ENCODE measurements around the gene MAML3. TPM values are rescaled to one million over a fixed set of nuclear protein-coding genes. Genes with fewer than 3 reads are reported as not detected.
A peak's percentile ranks its signal among the peaks of the same experiment; 100 is the strongest.

The MAML3 gene
- total RNA-seq, 6 donors from 2014 or later: 9.6 to 31.4 (median 14.5) TPM

- Histone ChIP-seq H3K36me3 (no peaks in the 10 kb centered on the region), H3K4me3 (no peak overlapping the region), H3K9me3 (no peaks in the 10 kb centered on the region), H3K27me3 (no peaks in the 10 kb centered on the region), H3K27ac (no peak overlapping the region), H3K4me1 (peaks cover 15 to 27% (median 23%) of the 10 kb centered on the region in 4 donors)
- TF ChIP-seq CTCF (IDR thresholded peaks at IDR 0.05) (peak in 5 of 6 experiments; percentile 28 to 63 (median 33)), POLR2A (IDR thresholded peaks at IDR 0.05) (no peak)
- peak in 1 of 2 donors; percentile 45 for ATAC-seq (ENCODE audit: low FRiP score in 2 of 2)
- peak in 1 of 2 donors; percentile 67 for DNase-seq
- WGBS, 2 donors: 49 to 56% methylated on average over 3 of the region's 3 CpGs
Measured at GRCh38 chr4:140052050-140052449, 101.9 kb downstream of the MAML3 start.

GRCh38 chr4:140049849-140050637, 103.9 kb downstream of the MAML3 start:
- H3K27me3 ChIP-seq: no peaks in the 10 kb centered on the region
- DNase-seq (no peak), ATAC-seq (ENCODE audit: low FRiP score in 2 of 2) (no peak)
- peaks cover 11 to 43% (median 30%) of the 10 kb centered on the region in 4 donors for H3K4me1 ChIP-seq
- no peaks in the 10 kb centered on the region for H3K36me3 ChIP-seq
- WGBS, 2 donors: 72 to 77% methylated on average over 8 of the region's 8 CpGs
- H3K27ac ChIP-seq: peak overlapping the region in 3 of 4 donors; percentile 36 to 75 (median 70)
- peak overlapping the region in 3 of 4 donors; percentile 19 to 44 (median 24) for H3K4me3 ChIP-seq
- TF ChIP-seq CTCF (IDR thresholded peaks at IDR 0.05): no peak
- H3K9me3 ChIP-seq: no peaks in the 10 kb centered on the region

GRCh38 chr4:140049024-140049848, 104.7 kb downstream of the MAML3 start:
- Histone ChIP-seq H3K9me3 (no peaks in the 10 kb centered on the region), H3K27ac (peak overlapping the region; percentile 36 to 75 (median 65)), H3K36me3 (no peaks in the 10 kb centered on the region), H3K4me3 (peak overlapping the region; percentile 5 to 44 (median 22)), H3K4me1 (peaks cover 19 to 50% (median 36%) of the 10 kb centered on the region in 4 donors), H3K27me3 (no peaks in the 10 kb centered on the region)
- peak in 1 of 2 donors; percentile 74 for DNase-seq
- TF ChIP-seq CTCF (IDR thresholded peaks at IDR 0.05) (no peak), POLR2AphosphoS5 (IDR thresholded peaks at IDR 0.05) (peak in 1 of 2 donors; percentile 21)
- WGBS, 2 donors: 8 to 11% methylated on average over 13 of the region's 13 CpGs
- ATAC-seq (ENCODE audit: low FRiP score in 2 of 2): peak; percentile 54 to 65

- no peaks in the 10 kb centered on the region for H3K9me3 ChIP-seq
- H3K27ac ChIP-seq: peak overlapping the region in 3 of 4 donors; percentile 60 to 75 (median 70)
- TF ChIP-seq POLR2A (IDR thresholded peaks at IDR 0.05): no peak
- no peak for TF ChIP-seq EP300 (IDR thresholded peaks at IDR 0.05)
- no peak for TF ChIP-seq CTCF (IDR thresholded peaks at IDR 0.05)
- no peak for TF ChIP-seq POLR2AphosphoS5 (IDR thresholded peaks at IDR 0.05)
- H3K36me3 ChIP-seq: no peaks in the 10 kb centered on the region
- H3K27me3 ChIP-seq: no peaks in the 10 kb centered on the region
- H3K4me1 ChIP-seq: peaks cover 23 to 53% (median 36%) of the 10 kb centered on the region in 4 donors
- H3K4me3 ChIP-seq: peak overlapping the region in 3 of 4 donors; percentile 19 to 44 (median 24)
- WGBS, 2 donors: 17 to 25% methylated on average over 4 of the region's 4 CpGs
- DNase-seq (no peak), ATAC-seq (ENCODE audit: low FRiP score in 2 of 2) (no peak)
Measured at GRCh38 chr4:140048419-140048995, 105.5 kb downstream of the MAML3 start.

All from upper lobe of left lung (tissue), 6 donors.